Endothelial cell (in vitro differentiated cells): ENCODE data around the gene PROSER1. TPM values are rescaled to one million over a fixed set of nuclear protein-coding genes. Genes with fewer than 3 reads are reported as not detected.

Experiments
- DNase-seq: peaks from one replicate; pipeline ENCODE4 v3.0.0; 2021; ENCODE audit warnings: low spot score
- H3K27ac Mint-ChIP-seq: one replicate; pipeline ENCODE4 v1.8.0; 2021; ENCODE audit warnings: mixed read lengths, inconsistent platforms; ENCODE audit not compliant: unreplicated experiment
- H3K27me3 Mint-ChIP-seq: one replicate; pipeline ENCODE4 v1.8.0; 2021; ENCODE audit warnings: mild to moderate bottlenecking, moderate library complexity, mixed read lengths, inconsistent platforms; ENCODE audit not compliant: unreplicated experiment
- H3K36me3 Mint-ChIP-seq: one replicate; pipeline ENCODE4 v1.8.0; 2021; ENCODE audit warnings: mild to moderate bottlenecking, low read depth, mixed read lengths, inconsistent platforms; ENCODE audit not compliant: unreplicated experiment
- H3K4me1 Mint-ChIP-seq: one replicate; pipeline ENCODE4 v1.8.0; 2021; ENCODE audit warnings: mild to moderate bottlenecking, mixed read lengths, inconsistent platforms; ENCODE audit not compliant: unreplicated experiment
- H3K4me3 Mint-ChIP-seq: one replicate; pipeline ENCODE4 v1.8.0; 2021; ENCODE audit warnings: mild to moderate bottlenecking, mixed read lengths, inconsistent platforms; ENCODE audit not compliant: unreplicated experiment
- H3K9me3 Mint-ChIP-seq: one replicate; pipeline ENCODE4 v1.8.0; 2021; ENCODE audit warnings: mixed read lengths, inconsistent platforms; ENCODE audit not compliant: unreplicated experiment
- total RNA-seq: library from RNA; stranded (reverse); fragmentation: NEBNext Ultra II Directional; extraction: Animal tissue kit (Norgen Biotek cat#: 25700); gene quantifications from one replicate; pipeline ENCODE4 v1.2.1, GENCODE V29; 2021; ENCODE audit not compliant: unreplicated experiment
- TF ChIP-seq, protein P1 (sequence below): fragments of 200-600 bp; sonication (generic); IDR thresholded peaks from one replicate; pipeline ENCODE4 v1.5.0; 2021; ENCODE audit warnings: antibody characterized with exemption; ENCODE audit not compliant: unreplicated experiment

Gene PROSER1
- total RNA-seq, 1 donor from 2014 or later, result 61.3 TPM

DNA sequence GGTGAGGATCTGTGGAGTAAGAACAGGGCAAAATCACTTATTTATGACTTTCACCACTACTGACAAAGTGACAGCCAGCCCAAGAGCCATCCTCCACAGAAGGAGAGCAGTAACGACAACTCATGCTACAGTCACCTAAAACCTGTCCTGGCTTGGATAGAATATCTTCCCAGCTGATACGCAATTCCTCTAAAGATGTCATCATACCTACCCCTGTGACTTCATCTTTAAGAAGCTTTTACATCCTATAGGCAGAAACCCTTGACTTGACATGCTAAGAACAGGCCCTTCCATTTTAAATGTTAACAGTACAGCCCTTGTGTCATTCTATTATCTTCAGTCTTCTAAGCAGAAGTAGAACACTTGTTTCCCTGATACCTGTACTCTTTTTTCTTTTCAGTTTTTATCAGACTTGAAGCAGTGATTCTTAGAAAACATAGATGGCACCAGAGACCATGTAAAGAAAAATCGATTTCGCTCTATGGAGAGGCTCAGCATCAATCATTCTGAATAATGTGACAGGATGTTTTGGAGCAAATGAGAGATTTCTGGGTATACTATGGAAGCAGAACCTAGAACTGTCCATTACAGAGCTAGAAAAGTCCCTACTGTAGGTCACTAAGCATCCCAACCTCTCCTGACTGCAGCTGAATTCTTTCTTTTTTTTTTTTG is 67.4 kb downstream of the PROSER1 start:
- no peak for DNase-seq
- no peaks in the 10 kb centered on the region for H3K36me3 Mint-ChIP-seq
- H3K27me3 Mint-ChIP-seq, result no peaks in the 10 kb centered on the region
- H3K4me1 Mint-ChIP-seq, result no peaks in the 10 kb centered on the region
- no peak overlapping the region for H3K27ac Mint-ChIP-seq
- no peak overlapping the region for H3K4me3 Mint-ChIP-seq
- no peaks in the 10 kb centered on the region for H3K9me3 Mint-ChIP-seq
- TF ChIP-seq, protein P1, sequence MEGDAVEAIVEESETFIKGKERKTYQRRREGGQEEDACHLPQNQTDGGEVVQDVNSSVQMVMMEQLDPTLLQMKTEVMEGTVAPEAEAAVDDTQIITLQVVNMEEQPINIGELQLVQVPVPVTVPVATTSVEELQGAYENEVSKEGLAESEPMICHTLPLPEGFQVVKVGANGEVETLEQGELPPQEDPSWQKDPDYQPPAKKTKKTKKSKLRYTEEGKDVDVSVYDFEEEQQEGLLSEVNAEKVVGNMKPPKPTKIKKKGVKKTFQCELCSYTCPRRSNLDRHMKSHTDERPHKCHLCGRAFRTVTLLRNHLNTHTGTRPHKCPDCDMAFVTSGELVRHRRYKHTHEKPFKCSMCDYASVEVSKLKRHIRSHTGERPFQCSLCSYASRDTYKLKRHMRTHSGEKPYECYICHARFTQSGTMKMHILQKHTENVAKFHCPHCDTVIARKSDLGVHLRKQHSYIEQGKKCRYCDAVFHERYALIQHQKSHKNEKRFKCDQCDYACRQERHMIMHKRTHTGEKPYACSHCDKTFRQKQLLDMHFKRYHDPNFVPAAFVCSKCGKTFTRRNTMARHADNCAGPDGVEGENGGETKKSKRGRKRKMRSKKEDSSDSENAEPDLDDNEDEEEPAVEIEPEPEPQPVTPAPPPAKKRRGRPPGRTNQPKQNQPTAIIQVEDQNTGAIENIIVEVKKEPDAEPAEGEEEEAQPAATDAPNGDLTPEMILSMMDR, result no peak

DNA sequence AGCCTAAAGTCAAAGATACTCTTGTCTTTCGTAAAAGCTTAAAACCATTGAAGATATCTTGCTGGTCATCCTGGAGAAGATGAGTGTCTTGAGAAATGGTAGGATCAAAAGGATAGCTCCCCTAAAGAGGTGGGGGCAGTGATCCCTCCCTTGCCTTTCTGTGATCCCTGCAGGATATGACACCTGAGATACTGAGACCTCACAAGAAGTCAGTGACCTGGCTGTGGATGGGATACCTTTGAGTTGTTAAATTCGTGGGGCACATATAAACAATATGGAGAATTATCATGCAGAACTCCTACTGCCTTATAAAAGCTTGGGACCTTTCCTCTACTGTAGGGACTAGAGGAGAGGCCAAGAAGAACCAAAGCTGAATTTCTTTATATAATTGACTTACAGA is 68.7 kb downstream of the PROSER1 start:
- Mint-ChIP-seq H3K4me1 (no peaks in the 10 kb centered on the region), H3K9me3 (no peaks in the 10 kb centered on the region)
- TF ChIP-seq, protein P1, result no peak

DNA sequence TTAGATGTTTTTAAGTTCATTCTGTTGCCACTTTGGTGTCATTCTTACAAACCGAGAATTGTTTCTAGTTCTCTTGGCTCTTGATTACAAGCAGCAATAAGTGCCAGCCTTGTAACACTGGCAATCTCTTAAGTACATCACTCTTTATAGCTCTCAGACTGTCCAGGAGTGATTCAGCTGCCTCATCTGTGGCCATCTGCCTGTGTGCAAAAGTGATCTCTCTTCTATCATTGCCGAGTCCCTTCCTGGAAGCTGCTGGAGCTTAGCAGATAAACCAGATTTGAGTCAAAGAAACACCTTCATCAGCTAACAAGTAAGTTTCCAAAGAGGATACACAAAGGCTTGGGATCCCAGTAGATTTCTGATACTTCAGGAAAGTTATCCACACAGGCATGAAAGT is 70.4 kb downstream of the PROSER1 start:
- Mint-ChIP-seq H3K4me3 (no peak overlapping the region), H3K36me3 (no peaks in the 10 kb centered on the region), H3K27ac (no peak overlapping the region), H3K4me1 (no peaks in the 10 kb centered on the region), H3K27me3 (no peaks in the 10 kb centered on the region), H3K9me3 (no peaks in the 10 kb centered on the region)
- TF ChIP-seq, protein P1, result no peak
- no peak for DNase-seq

More for the DNA sequence above, 68.7 kb downstream of the PROSER1 start:
- Mint-ChIP-seq H3K4me3 (no peak overlapping the region), H3K27me3 (no peaks in the 10 kb centered on the region), H3K27ac (no peak overlapping the region), H3K36me3 (no peaks in the 10 kb centered on the region)
- DNase-seq, result no peak

DNA sequence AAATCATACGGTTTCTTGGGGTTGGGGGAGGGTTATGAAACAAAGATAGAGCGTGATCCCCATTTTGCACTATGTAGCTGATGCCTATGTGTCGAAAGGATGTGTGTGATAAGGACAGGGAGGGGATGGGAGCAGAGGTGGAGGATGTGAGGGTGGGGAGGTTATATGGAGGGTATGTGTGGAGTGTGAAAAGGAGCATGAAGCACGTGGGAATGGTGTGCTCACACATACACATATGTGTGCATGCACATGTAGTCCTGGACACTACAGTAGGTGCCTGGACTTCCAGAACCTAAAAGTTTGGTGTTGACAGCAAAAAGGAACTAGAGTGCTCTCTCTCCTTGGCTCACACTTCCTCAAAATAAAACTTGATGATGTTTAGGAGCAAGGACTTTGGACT is 72.6 kb downstream of the PROSER1 start:
- no peak overlapping the region for H3K4me3 Mint-ChIP-seq
- no peak overlapping the region for H3K27ac Mint-ChIP-seq
- no peaks in the 10 kb centered on the region for H3K4me1 Mint-ChIP-seq
- DNase-seq, result no peak
- H3K9me3 Mint-ChIP-seq, result no peaks in the 10 kb centered on the region
- H3K36me3 Mint-ChIP-seq, result no peaks in the 10 kb centered on the region
- TF ChIP-seq, protein P1, result no peak
- H3K27me3 Mint-ChIP-seq, result peaks cover 2% of the 10 kb centered on the region

DNA sequence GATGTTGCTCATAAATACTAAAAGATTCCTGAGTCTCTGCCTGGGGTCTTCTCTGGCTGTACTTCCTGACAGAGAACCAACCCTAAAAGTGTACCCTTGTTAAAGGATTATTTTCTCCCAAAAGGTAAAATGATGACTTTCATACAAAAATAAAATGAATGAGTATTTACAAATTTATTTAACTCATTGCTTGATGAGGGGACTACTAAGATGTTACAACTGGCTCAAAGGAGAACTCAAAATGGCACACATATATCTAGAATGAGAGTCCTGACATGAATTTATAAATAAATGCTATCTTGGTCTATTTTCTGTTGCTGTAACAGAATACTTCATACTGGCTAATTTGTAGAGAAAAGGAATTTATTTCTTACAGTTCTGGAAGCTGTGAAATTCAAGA is 77.7 kb downstream of the PROSER1 start:
- TF ChIP-seq, protein P1, result no peak
- DNase-seq, result no peak
- Mint-ChIP-seq H3K4me1 (no peaks in the 10 kb centered on the region), H3K27me3 (peaks cover 2% of the 10 kb centered on the region), H3K27ac (no peak overlapping the region), H3K9me3 (no peaks in the 10 kb centered on the region), H3K4me3 (no peak overlapping the region), H3K36me3 (no peaks in the 10 kb centered on the region)

Other genes with a start within 250 kb of the PROSER1 start
- 0.18 TPM for gene STOML3, start 47.3 kb downstream of the PROSER1 start, total RNA-seq
- gene NHLRC3, start 367 bp upstream of the PROSER1 start, total RNA-seq, result 26.9 TPM